OCI-LY7 (cell line): ENCODE results near the gene RNF214. TPM values are rescaled to one million over a fixed set of nuclear protein-coding genes. Genes with fewer than 3 reads are reported as not detected.

ENCODE experiments used
- BruUV-seq: library from RNA; stranded (reverse); fragments of 400-500 nt; replicated peaks from 2 replicates; lab custom pipeline; 2021; lab: Mats Ljungman, UMichigan
- CTCF ChIA-PET: fragments of 300-600 bp; sonication (Branson Sonifier 250); formaldehyde crosslinking; loops from one replicate; lab custom pipeline; 2022; ENCODE audit warnings: antibody characterized with exemption; ENCODE audit not compliant: unreplicated experiment; lab: Charles Lee
- POLR2A ChIA-PET: fragments of 300-600 bp; sonication (Branson Sonifier 250); formaldehyde crosslinking; loops from one replicate; lab custom pipeline; 2022; ENCODE audit warnings: antibody characterized with exemption; lab: Charles Lee
- DNase-seq: peaks from one replicate; pipeline ENCODE4 v3.0.0-alpha.2; 2015; ENCODE audit warnings: low spot score
- H2AFZ ChIP-seq: fragments of 200-600 bp; sonication (generic), shearing (Covaris generic); 2 replicates; pipeline ENCODE4 v1.6.1; 2014; ENCODE audit warnings: mild to moderate bottlenecking, antibody characterized with exemption, low read length, moderate library complexity
- H3K27ac ChIP-seq: fragments of 200-600 bp; sonication (generic); 2 replicates; pipeline ENCODE4 v1.5.1; 2014; ENCODE audit warnings: mixed run types, low read depth, mild to moderate bottlenecking, moderate library complexity, low read length, inconsistent platforms; ENCODE audit not compliant: poor library complexity, severe bottlenecking
- H3K36me3 ChIP-seq: fragments of 200-600 bp; sonication (generic); 2 replicates; pipeline ENCODE4 v1.6.1; 2014; ENCODE audit warnings: mild to moderate bottlenecking, antibody characterized with exemption, low read length, moderate library complexity, mixed read lengths; ENCODE audit not compliant: insufficient read depth
- H3K4me1 ChIP-seq: fragments of 200-600 bp; sonication (generic); 2 replicates; pipeline ENCODE4 v1.5.1; 2014; ENCODE audit warnings: mild to moderate bottlenecking, low read length; ENCODE audit not compliant: insufficient read depth, poor library complexity, severe bottlenecking
- H3K4me2 ChIP-seq: fragments of 200-600 bp; sonication (generic); 2 replicates; pipeline ENCODE4 v1.6.1; 2014; ENCODE audit warnings: mild to moderate bottlenecking, low read length
- H3K4me3 ChIP-seq: fragments of 200-600 bp; sonication (generic); 2 replicates; pipeline ENCODE4 v1.5.1; 2014; ENCODE audit warnings: mild to moderate bottlenecking, low read depth, low read length; ENCODE audit not compliant: poor library complexity, severe bottlenecking
- H3K79me2 ChIP-seq: fragments of 200-600 bp; sonication (generic); 2 replicates; pipeline ENCODE4 v1.6.1; 2016; ENCODE audit warnings: low read depth, mild to moderate bottlenecking, low read length, moderate library complexity, mixed read lengths; ENCODE audit not compliant: insufficient read depth
- H3K9me2 ChIP-seq: fragments of 200-600 bp; sonication (generic); 2 replicates; pipeline ENCODE4 v1.6.1; 2016; ENCODE audit warnings: mild to moderate bottlenecking, low read length, mixed read lengths; ENCODE audit not compliant: insufficient read depth
- H3K9me3 ChIP-seq: fragments of 200-600 bp; sonication (generic); 2 replicates; pipeline ENCODE4 v1.6.1; 2014; ENCODE audit warnings: mild to moderate bottlenecking, mixed run types, low read length, mixed read lengths
- H4K20me1 ChIP-seq: fragments of 200-600 bp; sonication (generic); 2 replicates; pipeline ENCODE4 v1.6.1; 2014; ENCODE audit warnings: mild to moderate bottlenecking, antibody characterized with exemption, low read length, moderate library complexity, mixed read lengths; ENCODE audit not compliant: insufficient read depth
- CTCF ChIP-seq: fragments of 200-600 bp; sonication (generic); conservative IDR thresholded peaks from 2 replicates; pipeline ENCODE4 v1.5.1; 2014; ENCODE audit warnings: mild to moderate bottlenecking, antibody characterized with exemption, low read length, moderate library complexity, mixed read lengths
- EZH2phosphoT487 ChIP-seq: fragments of 200-600 bp; sonication (generic); IDR thresholded peaks from 2 replicates; pipeline ENCODE4 v1.6.1; 2018; ENCODE audit warnings: low read depth, borderline replicate concordance, mild to moderate bottlenecking, mixed run types, antibody characterized with exemption, low read length, moderate library complexity, mixed read lengths
- intact Hi-C: fragments of 100-400 bp; cut with micrococcal nuclease; formaldehyde crosslinking; loops from one replicate; pipeline ENCODE4 v1.10.0; 2022; ENCODE audit not compliant: unreplicated experiment
- total RNA-seq, 2 experiments: library from RNA; depleted of rRNA in 1 of 2; stranded (reverse); fragments of >200 nt in 1 of 2; shearing (Covaris generic) in 1 of 2; gene quantifications; 2 replicates each; pipeline ENCODE4 v1.2.3, GENCODE V29; 2014 to 2022

The RNF214 gene
- total RNA-seq, 2 experiments from 2014 or later, result 11.2 to 30.2 TPM

GRCh38 chr11:117273550-117274289, 41.2 kb downstream of the RNF214 start:
- BruUV-seq, result no TSS peak
- H3K27ac ChIP-seq, result no peak overlapping the region
- no peaks in the 10 kb centered on the region for H3K79me2 ChIP-seq
- no peaks in the 10 kb centered on the region for H3K9me3 ChIP-seq
- H2AFZ ChIP-seq, result no peak overlapping the region
- H3K4me1 ChIP-seq, result no peaks in the 10 kb centered on the region
- H4K20me1 ChIP-seq, result no peaks in the 10 kb centered on the region
- ChIA-PET POLR2A (interaction anchor here (0.6 kb wide), 1 partner anchor 140 kb away, joined by 4 read pairs; no protein-coding TSS in a partner anchor), CTCF (no interaction called here)
- TF ChIP-seq CTCF (no peak), EZH2phosphoT487 (no peak)
- no peaks in the 10 kb centered on the region; the same call in 1 of the 2 replicates for H3K36me3 ChIP-seq
- no peak overlapping the region for H3K4me2 ChIP-seq
- no peaks in the 10 kb centered on the region for H3K9me2 ChIP-seq
- no peak for DNase-seq
- no peak overlapping the region for H3K4me3 ChIP-seq
- intact Hi-C loops, result no loop called here

DNA sequence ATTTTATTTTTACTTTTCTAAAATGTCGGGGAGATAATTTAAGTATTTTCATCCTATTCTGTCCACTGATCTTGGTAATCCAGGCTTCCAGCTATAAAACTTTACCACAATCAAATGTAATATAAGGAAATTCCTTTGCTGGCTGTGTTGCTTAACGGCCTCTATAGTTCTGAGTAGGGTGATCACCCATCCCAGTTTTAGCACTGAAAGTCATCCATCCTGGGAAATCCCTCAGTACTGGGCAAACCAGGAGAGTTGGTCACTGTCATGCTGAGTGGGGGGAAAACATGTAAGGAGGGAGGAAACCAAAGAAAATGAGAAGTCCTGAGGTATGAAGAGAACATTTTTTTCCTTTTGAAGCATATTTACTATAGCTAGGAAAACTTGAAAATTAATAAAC, 45.9 kb downstream of the RNF214 start:
- Histone ChIP-seq H3K79me2 (no peaks in the 10 kb centered on the region), H2AFZ (no peak overlapping the region), H3K9me3 (no peaks in the 10 kb centered on the region), H3K27ac (no peak overlapping the region), H3K9me2 (no peaks in the 10 kb centered on the region), H3K4me3 (no peak overlapping the region), H3K36me3 (peaks cover 25% of the 10 kb centered on the region), H3K4me2 (no peak overlapping the region), H4K20me1 (no peaks in the 10 kb centered on the region), H3K4me1 (no peaks in the 10 kb centered on the region)
- TF ChIP-seq CTCF (no peak), EZH2phosphoT487 (no peak)
- POLR2A ChIA-PET, result no interaction called here
- CTCF ChIA-PET, result no interaction called here
- intact Hi-C loops, result no loop called here
- no peak for DNase-seq
- no TSS peak for BruUV-seq

DNA sequence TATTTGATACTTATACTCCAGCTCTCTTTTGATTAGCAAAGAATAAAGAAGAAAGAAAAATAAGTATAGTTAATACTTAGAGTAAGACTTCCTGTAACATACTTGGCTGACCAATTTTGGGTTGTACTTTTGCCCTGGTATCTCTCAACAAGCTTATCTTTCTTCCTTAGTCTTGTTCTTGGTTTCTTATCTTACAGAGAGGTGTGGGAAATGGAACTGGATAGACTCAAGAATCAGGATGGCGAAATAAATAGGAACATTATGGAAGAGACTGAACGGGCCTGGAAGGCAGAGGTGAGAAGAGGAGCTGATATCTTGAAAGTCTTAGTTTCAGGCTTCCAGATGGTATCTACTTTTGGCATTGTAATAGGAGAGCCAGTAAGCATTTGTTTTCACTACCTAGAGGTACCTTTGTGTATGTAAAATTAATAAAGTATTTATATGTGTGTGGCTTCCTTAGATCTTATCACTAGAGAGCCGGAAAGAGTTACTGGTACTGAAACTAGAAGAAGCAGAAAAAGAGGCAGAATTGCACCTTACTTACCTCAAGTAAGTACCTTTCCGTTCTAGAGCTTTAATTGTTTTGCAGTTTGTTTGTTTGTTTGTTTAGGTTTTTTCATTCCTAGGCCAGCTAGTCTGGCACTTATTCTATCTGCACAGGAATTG, 47.4 kb downstream of the RNF214 start:
- TF ChIP-seq EZH2phosphoT487, result no peak
- TF ChIP-seq CTCF, result no peak
- Histone ChIP-seq H2AFZ (no peak overlapping the region), H4K20me1 (no peaks in the 10 kb centered on the region), H3K9me2 (no peaks in the 10 kb centered on the region), H3K4me2 (no peak overlapping the region), H3K79me2 (no peaks in the 10 kb centered on the region), H3K27ac (no peak overlapping the region), H3K36me3 (peaks cover 38% of the 10 kb centered on the region), H3K4me1 (no peaks in the 10 kb centered on the region), H3K4me3 (no peak overlapping the region), H3K9me3 (no peaks in the 10 kb centered on the region)
- POLR2A ChIA-PET, result no interaction called here
- CTCF ChIA-PET, result no interaction called here
- intact Hi-C loops, result no loop called here
- no peak for DNase-seq
- BruUV-seq, result no TSS peak
